HG03469 (cell line): ENCODE results near the gene STX17.

Experiments
- ATAC-seq: cut with Tn5 transposase; IDR thresholded peaks from one replicate; pipeline ENCODE4 v1.9.1; 2021; ENCODE audit warnings: mild to moderate bottlenecking, moderate library complexity, moderate number of reproducible peaks; ENCODE audit not compliant: unreplicated experiment

The STX17 gene

DNA sequence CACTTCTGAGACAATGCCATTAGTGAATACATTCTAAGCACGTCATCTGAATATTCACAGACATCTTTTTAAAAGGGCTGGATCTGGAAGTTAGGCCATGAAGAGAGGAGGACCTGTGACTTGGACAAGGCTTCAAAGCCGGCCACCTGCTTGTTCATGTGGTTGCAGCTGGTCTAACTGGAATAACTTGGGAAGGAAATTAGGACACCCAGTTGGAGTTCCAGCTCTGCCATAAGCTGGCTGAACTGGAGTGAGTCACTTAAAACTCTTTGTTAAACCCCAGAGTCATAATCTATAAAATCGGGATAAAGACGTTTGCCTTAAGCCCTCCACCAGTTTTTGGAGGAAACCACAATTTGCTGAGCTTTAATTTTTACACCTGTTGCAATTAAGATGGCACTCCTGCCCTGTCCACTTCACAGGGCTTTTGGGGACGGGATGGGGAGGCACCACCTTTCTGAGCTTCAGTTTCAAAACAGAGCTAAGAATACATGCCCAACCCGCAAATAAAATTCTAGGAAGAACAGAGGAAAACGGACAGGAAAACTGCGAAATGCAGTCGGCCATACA, 536 bp upstream of the STX17 start:
- ATAC-seq, result no peak

DNA sequence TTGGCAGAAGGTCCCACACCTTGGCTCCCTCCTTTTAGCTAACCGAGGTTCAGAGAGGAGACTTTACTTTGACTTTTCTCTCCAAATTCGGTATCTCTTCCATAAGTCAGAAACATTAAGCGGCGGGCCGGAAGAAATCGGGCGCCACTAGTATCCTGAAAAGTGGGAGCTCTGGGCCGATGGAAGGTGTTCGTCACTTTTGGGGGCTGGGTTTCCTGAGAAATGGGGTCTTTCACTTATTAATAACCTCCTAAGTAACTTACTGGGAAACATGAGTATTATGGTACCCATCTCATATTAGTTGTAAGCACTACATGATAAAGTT, 716 bp downstream of the STX17 start:
- no peak for ATAC-seq

DNA sequence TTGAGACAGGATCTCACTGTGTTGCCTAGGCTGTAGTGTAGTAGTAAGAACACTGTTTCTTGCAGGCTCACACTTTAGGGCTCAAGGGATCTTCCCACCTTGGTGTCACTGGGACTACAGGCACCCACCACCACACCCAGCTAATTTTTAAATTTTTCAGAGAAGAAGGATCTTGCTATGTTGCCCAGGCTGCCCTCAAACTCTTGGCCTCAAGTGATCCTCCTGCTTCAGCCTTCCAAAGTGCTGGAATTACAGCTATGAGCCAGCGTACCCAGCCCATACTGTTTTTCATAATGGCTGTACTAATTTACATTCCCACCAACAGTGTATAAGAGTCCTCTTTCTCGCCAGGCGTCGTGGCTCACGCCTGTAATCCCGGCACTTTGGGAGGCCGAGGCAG, 5.1 kb downstream of the STX17 start:
- ATAC-seq, result no peak

DNA sequence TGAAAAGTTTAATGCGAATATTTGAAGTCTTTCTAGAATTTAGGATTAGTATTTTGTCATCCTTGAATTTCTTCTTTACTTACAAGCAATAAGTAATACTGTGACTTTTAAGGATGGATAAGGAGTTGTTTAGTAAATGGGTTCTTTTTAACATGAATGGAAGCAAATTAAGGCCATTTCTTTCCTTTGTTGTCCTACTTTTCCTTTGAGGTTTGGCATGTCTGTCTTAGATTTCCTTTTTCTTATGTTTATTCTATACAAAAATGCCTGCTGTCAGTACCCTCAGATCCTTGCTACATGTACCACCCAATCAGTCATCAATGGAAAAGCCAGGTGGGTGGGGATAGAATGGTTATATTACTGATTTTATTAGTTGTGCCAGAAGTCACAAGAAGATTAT, 10.2 kb downstream of the STX17 start:
- ATAC-seq, result no peak

DNA sequence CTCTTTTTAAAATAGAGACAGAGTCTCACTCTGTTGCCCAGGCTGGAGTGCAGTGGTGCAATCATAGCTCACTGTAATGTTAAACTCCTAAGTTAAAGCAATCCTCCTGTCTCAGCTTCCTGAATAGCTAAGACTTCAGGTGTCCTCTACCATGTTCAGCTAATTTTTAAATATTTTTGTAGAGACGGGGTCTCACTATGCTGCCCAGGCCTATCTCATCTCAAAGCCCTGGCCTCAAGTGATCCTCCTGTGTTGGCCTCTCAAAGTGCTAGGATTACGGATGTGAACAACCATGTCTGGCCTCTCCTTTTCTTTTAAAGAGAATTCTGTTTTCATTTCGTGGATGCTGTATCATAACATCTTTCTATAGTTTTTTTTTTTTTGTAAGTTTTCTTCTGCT, 11.7 kb downstream of the STX17 start:
- no peak for ATAC-seq

DNA sequence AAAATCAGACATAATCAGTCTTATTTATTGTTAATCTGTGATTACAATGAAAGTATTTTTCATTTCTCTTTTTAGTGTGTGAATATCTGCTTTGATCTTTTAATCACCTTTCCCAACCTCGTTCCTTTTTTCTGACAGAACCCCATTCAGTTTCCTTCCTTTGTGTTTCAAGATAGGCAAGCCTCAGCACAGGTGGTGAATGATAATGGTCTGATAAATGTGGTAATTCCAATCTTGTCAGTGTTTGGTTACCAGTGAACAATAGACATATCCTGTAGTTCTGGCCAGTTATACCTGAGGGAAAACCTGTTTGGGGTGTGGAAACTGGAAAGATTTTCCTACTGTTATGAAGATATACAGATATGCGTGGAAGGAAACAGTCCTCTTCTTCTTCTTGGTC, 13.5 kb downstream of the STX17 start:
- ATAC-seq, result no peak

DNA sequence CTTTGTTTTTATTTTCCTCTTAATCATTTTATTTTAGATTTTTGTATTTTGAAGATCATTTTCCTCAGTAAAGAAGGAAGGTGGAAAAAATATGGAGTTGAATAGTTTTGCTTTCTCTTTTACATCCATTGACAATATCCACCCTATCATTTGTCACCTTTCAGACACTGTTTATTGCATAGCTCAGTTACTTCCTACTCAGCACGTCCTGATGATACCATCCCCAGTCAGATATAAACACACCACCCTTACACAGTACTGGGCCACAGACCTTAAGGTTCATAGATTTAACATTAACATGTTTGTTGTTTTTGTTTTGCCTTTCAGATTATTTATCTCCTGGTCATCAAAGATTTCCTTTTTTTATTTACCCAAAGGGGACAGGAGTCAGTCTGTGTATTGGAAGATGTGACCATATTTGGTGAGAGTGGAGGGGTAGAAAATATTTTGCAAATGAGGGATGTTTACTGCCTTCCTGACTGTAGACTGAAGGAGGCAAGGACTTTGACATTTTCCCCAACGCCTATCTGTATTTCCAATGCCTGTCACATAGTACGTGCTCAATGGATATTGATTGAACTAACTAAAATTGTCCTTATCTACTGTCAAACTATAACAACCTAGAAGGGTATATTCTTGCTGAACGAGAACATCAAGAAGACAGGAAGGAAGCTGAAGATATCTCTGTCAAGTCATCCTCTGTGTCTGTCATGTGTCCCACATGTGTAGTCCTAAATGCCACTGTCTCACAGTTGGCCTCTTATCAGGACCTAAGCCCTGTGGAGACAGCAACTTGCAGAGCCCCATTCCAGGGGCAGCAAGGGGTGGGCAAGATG, 15.6 kb downstream of the STX17 start:
- ATAC-seq, result no peak

DNA sequence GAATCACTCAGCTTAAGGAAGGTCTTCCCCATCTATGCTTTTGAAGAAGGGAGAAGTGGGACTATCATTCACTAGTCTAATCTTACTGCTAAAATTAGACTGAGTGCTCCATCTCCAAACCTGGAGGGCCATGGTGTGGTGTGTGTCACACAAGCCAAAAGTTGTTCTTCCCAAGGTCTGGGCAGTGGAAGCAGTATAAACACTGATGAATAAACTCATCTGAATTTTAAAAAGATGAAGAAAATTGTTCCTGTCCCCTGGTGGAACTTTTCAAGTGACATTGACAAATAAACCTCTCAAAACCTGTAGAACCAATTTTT, 16.2 kb downstream of the STX17 start:
- ATAC-seq, result no peak

DNA sequence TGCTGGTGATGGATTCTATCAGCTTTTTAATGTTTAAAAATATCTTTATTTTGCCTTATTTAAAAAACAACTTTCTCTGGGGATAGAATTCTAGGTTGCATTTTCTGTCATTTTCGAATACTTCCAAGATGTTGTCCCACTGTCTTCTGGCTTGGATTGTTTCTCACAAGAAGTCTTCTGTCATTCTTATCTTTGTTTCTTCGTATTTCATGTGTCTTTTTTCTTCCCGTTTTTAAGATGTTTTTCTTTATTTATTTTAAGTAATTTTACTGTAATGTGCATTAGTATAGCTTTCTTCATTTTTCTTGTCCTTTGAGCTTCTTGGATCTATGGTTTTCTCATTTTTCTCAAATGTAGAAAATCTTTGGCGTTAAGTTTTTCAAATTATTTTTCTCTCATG, 19.1 kb downstream of the STX17 start:
- no peak for ATAC-seq

DNA sequence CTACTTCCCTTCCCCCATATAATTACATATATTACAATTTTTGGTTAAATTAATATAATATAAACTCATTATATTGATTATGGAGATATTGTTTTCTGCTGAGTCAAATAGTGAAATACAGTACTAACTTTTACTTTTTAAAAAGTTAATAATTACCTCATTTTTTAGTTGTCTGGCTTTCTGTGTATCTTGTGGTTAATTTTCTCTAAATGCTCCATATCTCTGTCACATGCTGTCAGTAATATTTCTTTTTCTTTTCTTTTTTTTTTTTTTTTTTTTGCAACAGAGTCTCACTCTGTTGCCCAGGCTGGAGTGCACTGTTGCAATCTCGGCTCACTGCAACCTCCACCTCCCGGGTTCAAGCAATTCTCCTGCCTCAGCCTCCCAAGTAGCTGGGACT, 23.2 kb downstream of the STX17 start:
- ATAC-seq, result no peak

DNA sequence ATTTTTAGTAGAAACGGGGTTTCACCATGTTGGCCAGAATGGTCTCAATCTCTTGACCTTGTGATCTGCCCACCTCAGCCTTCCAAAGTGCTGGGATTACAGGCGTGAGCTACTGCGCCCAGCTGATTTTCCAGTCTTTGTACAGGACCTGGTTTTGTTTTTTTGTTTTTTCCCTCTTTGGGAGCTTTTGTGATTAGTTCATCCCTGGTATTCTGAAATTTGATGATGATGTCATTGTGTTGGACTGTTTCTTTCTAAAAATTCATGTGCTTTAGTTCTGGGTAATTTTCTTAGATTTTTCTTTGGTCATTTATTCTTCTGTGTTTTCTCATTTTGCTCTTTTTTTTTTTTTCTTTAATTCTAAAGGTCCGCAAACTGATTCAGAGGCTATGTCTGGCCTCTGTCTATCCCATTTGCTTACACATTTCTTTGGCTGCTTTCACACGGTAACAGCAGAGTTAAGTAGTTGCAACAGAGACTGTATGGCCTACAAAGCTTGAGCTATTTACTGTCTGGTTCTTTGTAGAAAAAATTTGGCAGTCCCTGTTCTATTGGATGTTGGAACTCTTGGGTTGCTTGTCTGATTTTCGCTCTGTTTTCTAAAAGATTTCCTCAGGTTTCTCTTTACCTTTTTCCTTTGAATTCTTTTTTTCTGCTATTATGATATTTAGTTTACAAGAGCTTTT, 24.8 kb downstream of the STX17 start:
- no peak for ATAC-seq

DNA sequence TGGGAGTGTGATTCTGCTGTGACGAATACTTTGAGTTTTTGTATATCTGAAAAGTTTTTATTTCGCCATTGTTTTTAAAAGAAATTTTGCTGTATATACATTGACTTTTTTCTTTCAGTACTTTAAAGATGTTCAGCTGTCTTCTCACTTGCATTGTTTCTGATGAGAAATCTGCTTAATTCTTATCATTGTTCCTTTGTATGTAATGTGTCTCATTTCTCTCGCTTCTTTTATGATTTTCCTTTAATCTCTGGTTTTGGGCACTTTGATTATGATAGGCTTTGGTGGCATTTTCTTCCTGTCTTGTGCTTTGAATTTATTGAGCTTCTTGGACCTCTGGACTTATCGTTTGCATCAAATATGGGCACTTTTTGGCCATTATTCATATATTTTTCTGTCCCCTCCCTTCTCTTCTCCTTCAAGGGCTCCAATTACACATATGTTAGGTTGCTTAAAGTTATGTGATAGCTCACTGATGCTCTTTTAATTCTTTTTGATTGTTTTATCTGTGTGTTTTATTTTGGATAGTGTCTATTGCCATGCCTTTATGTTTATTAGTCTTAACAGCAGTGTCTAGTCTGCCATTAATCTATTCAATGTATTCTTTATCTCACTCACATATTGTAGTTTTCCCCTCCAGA, 30.6 kb downstream of the STX17 start:
- ATAC-seq, result no peak

DNA sequence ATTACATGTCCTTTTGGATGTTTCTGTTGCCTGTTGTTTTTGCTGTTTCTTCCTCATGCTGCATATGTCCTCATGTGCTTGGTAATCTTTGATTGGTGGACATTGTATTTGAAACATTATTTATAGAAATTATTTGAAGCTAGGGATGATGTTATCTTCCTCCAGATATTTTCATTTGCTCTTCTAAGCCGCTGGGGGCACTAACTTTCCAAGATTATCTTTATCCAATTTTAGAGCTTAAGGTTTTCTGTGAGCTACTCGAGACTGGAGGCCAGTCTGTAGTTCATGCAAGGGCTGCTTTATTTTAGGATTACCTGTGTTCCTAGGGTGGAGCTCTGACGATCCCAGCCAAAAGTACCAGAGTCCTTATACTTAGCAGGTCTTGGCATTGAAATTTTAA, 40.9 kb downstream of the STX17 start:
- ATAC-seq, result no peak

DNA sequence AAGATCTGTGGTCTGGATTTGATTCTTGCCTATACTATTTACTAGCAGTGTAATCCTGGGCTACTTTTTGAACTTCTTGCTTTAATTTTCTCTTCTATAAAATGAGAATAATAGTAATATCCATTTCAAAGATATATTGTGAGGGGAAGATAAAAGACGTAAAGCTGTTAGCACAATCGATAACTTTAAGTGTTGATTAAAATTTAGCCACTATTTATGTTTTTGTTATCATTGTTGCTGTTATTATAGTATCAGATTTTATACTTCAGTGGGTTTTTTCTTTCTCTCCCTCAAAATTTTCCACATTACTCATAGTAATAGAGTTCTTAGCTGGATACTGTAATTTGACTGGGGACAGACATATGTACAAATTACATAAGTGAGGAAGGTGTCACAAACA, 42.0 kb downstream of the STX17 start:
- ATAC-seq, result no peak

DNA sequence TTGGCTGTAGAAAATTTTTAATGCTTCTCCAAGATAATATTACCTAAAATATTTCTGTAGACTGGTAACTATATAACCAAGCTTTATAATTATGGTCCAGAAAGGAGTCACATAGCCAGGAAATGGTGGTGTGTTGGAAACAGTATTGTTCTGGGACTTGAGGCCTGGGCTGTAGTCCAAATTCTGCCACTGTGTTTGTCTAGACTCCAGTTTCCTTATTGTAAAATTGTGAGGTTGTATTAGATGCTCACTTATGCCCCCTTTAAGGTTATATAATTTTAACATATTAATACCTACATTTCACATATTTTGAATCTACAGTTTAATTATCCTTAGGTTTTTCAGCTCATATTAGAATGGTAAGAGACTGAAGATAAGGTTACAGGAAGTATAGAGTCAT, 42.4 kb downstream of the STX17 start:
- ATAC-seq, result no peak

DNA sequence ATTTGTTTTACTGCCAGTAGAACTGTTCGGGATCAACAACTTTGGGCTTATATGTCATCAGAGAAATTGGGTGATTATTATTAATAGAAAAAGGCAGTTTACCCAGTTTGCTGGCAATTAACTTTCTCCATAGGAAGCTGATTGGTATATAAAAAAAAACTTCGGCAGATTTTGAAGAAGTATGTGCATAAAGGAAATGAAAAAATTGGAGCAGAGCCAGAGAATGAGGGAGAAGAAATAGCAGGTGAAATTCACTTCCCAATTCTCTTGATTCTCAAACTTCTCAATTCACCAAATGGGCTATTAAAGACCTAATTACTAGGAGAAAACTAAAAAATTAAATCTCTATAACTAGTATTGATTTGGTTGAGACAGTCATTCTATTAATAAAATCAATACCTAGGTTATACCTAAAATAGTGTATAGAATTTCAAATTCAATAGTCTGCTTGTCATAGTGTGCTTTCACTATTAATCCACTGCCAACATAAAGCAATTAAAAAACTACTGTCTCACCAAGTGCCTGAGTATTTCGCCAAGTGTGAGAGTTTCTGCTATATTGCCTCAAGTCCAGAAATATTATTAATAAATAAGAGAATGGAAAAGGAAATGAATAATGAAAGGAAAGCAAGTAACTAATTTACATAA, 47.5 kb downstream of the STX17 start:
- no peak for ATAC-seq

DNA sequence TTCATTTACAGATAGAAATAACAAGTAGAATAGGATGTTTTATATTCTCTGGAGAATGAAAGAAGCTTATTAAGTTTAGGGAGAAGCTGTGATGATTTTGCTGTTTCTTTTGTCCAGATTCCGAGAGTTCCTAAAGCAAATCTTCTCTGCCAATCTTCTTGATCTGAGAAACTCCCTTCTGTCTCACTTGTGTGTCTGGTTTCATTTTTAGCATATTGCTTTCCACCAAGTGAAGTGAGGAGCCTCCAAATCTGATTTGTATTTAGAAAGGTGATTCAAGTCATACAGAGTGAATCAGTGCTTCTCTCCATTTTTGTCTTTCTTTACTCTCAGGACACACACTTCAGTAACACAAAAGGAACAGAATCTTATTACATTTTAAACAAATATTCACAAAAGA, 48.4 kb downstream of the STX17 start:
- ATAC-seq, result peak; percentile 45

DNA sequence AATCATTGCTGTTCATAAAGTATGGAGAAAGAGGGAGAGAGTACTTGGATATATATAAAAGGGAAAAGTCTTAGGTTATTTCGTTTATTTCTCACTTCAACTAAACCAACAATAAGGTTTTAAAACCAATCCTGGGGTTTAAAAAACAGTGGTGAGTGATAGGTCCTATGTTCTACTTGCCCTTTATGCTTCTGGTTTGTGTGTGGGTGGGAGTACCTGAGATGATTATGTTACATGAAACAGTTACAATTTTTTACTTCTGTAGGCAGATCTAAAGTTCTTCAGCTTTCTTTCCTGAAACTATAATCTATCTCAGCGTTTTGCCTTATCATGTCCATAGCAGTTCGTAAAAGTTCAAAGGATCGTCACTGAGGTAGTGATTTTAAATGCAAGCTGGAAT, 49.2 kb downstream of the STX17 start:
- no peak for ATAC-seq

DNA sequence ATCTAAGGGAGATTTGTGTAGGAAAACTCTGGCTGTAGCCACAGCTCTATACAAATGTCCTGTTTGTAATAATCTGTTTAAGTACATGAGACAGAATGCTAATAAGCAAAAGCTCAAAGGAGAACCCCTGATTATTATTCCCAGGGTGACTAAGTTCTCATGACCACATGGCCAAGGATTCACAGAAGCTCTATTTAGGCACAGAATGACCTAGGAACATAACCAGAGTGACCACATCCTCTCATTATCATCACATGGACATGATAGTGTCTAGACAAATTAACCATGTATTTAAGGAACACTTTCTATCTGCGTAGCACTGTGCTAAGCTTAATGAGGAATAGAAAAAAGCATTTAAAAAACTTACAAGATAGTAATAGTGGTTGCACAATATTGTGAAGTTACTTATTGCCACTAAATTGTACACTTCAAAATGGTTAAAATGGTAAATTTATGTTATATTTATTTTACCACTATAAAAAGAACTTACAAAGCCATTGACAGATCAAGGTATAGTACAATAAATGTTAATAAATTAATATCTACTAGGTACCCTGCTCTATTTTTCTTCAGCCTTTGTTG, 56.3 kb downstream of the STX17 start:
- ATAC-seq, result no peak

DNA sequence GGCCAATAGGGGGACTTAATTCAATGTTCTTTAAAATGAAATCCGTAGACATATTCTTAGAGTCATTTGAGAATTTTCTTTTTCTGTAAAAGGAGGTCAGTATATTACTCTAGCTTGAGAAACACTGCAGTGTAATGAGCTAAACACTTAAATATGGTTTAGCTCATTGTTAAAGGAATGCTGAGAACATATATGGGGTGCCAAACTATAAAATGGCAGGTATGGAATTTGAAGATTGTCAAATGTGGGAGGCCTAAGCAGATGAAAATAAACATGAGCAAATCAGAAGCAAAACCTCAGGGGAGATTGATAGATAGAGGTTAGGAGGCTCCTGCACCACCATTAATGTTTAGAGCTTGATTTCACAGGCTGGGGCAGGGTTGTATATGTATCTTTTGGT, 57.9 kb downstream of the STX17 start:
- no peak for ATAC-seq

DNA sequence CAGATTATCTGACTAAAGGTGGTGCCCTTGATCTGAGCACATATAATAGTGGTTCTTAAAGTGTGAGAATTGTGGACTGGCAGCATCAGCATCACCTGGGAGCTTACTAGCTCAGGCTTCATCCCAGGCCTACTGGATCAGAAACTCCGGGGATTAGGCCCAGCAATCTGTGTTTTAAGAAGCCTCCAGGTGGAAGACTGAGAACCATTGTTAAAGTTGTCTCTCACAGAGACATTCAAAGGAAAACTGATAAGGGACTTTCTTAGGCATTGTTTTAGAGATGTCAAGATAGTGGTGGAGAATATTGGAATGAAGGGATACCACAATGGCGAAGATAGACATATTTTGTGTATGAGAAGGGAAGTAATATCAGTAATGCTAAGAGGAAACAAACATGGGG, 59.5 kb downstream of the STX17 start:
- no peak for ATAC-seq
